Esophagus muscularis mucosa (tissue), 3 donors: ENCODE data around the gene FANCE.

Source experiments
- CTCF ChIP-seq, 3 experiments: fragments of 200-600 bp in 2 of 3; fragments of 450-650 bp in 1 of 3; sonication (generic) in 2 of 3; IDR thresholded peaks; one replicate each; pipeline ENCODE4 v1.5.1; 2017 to 2019; ENCODE audit warnings: antibody characterized with exemption in 3 of 3, mild to moderate bottlenecking in 2 of 3, moderate library complexity in 1 of 3
- POLR2A ChIP-seq: fragments of 450-650 bp; IDR thresholded peaks from one replicate; pipeline ENCODE4 v1.6.1; 2017; ENCODE audit warnings: antibody characterized with exemption, moderate library complexity, mild to moderate bottlenecking, low read depth
- POLR2AphosphoS5 ChIP-seq, 2 donors: sonication (generic); formaldehyde crosslinking; IDR thresholded peaks; one replicate each; pipeline ENCODE4 v1.6.1; 2017; ENCODE audit warnings: antibody characterized with exemption in 2 of 2

- no peak for TF ChIP-seq POLR2A
- no peak for TF ChIP-seq CTCF (IDR thresholded peaks at IDR 0.05)
- TF ChIP-seq POLR2AphosphoS5 (IDR thresholded peaks at IDR 0.05), result no peak
Measured at GRCh38 chr6:35512006-35512405, 59.9 kb downstream of the FANCE start.
